NCI-H226 (cell line): ENCODE data around the gene KCNJ10.

Experiments
- DNase-seq: peaks from one replicate; pipeline ENCODE4 v3.0.0-alpha.2; 2015

The KCNJ10 gene

DNA sequence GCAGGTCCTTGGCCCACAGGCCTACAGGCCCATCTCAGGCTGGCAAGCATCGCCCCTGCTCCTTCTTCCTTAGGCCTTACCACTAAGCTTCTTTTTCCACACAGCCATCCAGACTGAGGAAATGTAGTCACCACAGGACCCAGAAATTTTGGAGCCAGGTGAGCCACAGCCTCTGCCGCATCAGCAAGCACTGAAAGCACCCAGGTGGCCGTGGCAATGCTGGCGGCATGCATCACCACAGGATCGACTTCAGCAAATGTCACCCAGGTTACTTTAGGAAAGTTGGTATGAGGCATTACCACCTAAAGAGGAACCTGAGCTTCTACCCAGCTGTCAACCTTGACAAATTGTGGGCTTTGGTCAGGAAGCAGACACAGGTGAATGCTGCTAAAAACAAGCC lies 49.8 kb downstream of the KCNJ10 start:
- no peak for DNase-seq

DNA sequence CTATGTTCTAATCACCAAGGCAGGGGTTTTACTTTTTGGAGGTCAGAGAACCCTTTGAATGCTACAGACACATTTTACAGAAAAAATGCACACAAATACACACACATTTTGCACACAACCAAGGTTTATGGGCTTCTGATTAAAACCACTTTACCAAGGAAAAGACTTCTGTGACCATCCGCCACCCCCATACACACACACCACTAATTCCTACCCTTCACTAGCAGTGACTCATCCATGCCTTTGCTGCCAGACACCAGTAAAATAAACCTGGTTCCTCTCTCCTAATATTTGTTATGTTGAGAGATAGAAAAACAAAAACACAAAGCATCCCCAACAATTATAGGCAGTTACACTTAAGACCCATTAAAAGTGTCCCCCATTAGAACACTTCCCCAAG lies 51.1 kb downstream of the KCNJ10 start:
- DNase-seq = peak; percentile 46

DNA sequence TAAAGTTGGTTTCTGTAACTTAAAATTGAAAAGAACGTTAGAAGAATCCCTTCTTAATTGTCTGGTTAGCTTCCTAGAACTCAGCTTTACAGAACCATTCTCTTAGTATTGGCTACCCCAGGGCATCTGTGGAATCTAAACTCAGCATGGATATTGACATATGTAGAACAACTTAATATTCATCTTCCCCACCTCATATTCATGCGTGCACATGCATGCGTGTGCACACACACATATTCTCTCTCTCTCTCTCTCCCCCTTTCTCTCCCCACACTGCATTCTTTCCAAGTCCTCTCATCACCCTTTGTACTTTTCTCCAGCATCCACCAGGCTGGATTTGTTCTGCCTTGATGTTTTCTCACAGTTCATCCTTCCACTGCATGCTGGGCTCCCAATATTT lies 51.6 kb downstream of the KCNJ10 start:
- DNase-seq = no peak

DNA sequence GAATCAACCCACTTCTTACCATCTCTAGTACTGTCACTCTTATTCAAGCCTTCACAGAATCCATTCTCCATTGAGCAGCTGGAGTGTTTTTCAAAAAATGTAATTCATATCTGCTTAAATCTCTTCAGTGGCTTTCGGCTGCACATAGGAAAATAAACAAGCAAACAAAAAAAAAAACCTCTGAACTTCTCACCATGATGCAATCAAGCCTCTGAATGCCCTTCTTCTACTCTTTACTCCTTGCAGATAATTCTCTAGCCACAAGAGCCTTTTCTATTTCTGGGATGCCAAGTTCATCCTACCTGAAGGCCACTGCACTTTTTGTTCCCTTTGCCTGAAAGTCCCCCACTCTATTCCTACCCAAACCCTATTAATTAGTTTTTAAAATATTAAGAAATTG lies 52.4 kb downstream of the KCNJ10 start:
- DNase-seq = no peak

DNA sequence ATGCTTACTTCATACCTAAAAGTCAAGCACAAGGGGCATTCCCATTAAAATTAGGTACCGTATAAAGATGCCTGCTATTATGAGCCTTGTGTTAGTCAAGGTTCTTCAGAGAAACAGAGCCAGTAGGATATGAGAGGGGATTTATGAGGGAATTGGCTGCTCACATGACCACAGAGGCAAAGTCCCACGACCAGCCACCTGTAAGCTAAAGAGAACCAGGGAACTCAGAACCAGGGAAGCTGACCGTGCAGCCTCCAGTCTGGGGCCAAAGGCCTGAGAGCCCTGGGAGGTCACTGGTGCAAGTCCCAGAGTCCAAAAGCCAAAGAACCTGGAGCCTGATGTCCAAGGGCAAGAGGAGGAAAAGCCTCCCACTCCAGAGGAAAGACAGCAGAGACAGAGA lies 58.2 kb downstream of the KCNJ10 start:
- DNase-seq = no peak

DNA sequence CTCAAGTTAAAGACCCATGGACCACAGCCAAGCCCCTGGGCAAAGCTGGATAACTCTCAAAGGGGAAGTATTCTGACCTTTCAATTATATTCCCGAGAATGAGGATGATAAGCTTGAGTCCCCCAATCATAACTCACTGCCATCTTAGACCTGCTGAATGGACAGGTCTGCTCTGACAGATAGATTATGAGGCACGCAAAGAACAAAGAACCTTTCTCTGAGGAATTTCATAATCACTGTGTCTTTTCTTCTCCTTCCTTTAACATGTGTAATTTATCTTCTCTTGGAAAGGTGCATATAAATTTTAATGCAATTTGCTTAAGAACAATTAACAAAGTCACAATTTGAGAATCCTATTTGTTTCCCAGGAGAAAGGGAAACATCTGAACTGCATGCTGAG lies 60.2 kb downstream of the KCNJ10 start:
- no peak for DNase-seq

DNA sequence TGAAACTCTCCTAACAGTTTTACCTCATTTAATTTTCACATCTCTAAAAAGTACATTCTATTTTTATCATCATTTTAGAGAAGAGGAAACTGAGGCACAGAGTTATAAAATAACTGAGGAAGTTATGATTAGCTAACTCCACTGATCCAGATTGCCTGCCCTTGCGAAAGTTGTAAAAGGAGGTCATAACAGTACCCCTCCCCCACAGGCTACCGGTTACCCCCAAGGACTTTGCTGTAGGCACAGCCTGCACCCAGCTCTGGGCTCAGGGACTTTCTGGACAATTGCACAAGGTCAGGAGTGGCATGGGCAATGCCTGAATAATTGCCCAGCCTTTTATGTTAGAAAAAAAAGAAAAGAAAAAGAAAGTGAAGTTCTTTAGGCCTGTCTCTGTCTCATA lies 60.9 kb downstream of the KCNJ10 start:
- DNase-seq = no peak

DNA sequence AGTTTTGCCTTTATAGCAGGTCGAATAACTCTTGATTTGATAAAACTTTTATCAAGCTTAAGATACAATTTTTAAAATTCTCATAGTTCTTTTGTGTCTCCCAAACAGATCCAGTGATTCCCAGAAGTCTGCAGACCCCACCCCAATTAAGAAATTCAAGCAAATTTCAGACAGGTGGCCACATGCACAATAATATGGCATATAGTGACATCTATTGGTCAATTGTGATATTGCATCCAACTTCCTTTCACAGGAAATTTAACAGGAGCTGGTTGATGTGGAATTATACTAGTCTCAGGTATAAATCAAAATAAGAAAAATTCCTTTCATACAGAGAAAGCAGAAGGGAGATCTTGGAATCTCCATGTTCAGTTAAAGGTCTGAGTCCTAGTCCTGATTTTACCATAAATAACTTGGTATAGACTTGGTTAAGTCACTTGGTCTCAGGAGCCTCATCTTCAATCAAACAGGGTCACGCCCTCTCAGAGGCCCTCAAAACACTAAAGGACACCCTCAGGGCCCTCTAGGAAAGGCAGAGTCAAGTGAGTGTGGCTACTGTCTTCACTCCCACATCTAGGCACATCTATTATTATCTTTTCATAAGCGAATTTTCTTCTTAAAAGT lies 62.3 kb downstream of the KCNJ10 start:
- no peak for DNase-seq

DNA sequence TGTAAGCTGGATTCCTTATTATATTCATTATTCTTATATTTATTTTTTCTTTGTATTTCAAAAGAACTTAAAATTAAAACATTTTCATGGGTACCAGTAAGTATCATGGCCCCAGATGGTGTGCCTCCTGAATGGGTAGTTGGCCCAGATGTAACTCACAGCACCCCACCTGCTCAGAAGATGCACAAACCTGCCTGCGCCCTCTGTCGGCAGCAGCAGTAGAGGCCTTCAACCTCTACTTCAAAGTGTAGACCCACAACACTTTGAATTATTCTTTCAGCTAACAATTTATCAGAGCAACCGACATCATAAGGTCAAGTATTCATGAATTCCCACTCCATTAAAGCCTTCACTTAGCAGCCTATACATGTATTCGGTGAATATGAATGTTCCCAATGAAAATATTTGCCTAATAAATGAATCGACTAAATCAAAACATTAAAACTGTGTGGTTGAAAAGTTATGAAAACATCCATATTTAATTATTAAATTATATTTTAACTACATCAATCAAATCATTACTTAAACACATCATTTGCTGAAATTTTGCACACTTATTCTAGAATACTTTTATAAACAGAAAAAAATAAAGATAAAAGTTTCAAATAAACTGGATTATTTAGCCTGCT lies 63.5 kb downstream of the KCNJ10 start:
- DNase-seq = peak; percentile 62

DNA sequence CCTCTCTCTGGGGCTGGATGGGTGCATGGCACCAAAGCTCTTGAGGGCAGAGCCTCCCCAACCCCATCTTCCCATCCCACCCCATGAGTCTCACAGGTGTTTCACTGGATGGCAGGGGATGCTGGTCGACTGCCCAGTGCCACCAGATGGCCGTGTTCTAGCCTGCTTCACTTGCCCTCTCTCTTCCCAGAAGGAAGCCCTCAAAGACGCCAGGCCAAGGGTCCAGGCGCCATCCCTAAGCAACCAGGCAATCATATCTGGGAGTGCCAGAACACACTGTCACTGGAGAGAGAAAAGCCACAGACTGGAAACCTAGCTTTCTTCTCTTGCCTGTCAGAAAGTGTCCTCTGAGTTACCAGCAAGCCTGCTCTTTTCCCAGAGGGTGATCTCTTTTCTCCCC lies 64.9 kb downstream of the KCNJ10 start:
- no peak for DNase-seq

DNA sequence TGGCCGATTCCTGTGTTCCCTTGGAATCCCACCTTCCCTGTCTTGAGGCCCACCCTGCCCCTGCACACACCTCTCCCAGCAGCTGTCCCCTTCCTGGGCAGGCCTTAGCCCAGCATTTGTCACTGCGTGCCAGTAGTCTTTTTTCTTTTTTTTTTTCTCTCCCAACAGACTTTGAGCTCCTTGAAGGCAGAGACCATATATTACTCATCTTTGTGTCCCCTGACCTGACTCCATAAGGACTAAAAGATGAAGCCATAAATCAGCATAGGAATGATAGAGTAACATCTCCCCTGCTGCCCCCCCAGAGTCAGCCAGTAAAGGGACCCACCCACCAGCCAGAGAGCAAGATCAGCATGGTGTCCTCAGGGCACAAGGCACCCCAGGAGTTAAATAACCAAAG lies 65.5 kb downstream of the KCNJ10 start:
- DNase-seq = no peak

DNA sequence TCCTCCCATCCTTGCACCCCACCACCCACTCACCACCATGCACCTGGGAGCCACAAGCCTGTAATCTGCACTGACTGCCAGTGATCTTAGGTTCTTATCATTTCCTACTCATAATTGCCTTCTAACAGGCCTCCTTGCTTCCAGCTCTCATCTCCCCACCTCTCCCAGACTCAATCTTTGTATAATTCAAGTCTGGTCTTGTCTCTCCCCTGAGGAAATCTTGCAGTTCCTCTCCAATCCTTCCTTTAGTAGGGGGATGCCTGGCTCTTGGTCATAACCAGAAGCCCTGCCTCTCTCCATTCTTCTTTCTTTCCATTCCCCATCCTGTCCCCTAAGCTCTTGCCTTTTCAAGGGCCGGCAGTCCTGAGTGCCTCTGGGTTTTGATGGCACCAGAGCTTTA lies 66.0 kb downstream of the KCNJ10 start:
- no peak for DNase-seq

DNA sequence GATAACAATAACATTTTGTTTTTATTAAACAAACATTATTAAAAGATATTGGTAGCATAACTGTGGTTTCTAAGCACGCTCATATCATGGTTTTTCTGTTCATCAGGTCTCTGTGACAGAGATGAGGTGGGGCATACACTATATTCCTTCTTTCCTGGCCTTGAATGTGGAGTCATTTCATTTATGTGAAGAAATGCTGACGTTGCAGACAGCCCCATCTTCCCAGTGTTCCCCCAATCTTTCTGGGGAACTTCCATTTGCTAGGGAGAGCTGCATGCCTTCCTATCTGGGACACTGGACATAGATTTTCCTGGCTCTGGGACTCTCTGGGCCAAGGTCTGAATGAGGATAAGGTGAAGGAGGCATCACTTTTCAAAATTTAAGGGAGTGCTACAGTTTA lies 68.5 kb downstream of the KCNJ10 start:
- DNase-seq = no peak

DNA sequence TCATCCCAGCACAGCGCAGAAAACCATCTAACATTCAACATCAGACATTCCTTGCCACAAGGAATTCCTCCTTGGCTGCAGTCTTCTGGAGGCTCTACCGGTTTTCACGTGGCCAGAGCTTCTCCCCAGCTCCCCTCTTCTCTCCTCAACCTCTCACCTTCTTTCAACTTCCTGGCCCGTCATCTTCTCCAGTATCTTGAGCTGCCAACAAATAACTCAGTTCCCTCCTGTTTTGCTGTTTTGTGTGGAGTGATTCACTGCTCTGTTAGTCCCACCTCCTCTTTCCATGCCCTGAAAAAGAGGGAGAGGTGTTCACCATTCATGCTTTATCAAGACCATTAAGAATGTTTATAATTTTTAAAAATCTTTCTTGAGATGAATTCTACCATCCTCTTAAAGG lies 70.8 kb downstream of the KCNJ10 start:
- DNase-seq = peak; percentile 48

DNA sequence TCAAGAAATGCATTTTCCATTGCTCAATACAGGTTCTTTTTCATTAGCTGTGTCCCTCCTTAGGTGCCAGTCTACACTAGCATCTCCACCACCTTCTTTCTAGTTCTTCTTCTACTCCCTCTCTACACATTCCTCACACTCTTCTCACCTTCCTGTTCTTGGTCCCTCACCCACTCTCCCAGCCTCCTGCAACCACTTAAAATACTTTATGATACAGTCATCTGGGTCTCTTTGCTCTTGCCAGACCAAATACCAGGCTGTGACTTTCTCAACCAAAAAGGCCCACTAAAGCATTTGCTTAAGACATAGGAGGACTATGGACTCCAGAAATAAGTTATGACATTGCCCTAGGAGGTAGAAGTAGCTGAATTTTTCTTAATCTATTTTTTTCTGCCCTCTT lies 73.3 kb downstream of the KCNJ10 start:
- peak; percentile 93 for DNase-seq

DNA sequence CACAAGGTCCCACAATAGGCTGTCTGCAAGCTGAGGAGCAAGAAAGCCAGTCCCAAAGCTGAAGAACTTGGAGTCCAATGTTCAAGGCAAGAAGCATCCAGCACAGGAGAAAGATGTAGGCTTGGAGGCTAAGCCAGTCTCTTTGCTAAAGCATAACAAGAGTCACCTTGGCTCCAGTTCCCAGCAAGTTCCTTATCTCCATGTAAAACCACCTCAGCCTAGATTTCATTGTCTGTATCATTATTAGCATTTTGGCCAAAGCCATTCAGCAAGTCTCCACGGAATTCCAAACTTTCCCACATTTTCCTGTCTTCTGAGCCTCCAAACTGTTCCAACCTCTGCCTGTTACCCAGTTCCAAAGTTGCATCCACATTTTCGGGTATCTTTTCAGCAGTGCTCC lies 75.1 kb downstream of the KCNJ10 start:
- DNase-seq = peak; percentile 45

DNA sequence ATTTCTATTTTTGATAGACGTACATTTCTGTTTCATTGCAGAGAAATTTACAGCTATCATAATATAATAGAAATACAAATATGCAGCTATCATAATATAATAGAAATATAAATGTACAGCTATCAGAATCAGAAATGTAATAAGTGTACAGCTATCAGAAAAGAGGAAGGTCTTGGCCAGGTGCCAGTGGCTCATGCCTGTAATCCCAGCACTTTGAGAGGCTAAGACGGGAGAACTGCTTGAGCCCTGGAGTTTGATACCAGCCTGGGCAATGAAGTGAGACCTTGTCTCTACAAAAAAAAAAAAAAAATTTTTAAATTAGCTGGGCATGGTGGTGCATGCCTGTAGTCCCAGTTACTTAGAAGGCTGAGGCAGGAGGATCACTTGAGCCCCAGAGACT lies 76.0 kb downstream of the KCNJ10 start:
- DNase-seq = no peak

DNA sequence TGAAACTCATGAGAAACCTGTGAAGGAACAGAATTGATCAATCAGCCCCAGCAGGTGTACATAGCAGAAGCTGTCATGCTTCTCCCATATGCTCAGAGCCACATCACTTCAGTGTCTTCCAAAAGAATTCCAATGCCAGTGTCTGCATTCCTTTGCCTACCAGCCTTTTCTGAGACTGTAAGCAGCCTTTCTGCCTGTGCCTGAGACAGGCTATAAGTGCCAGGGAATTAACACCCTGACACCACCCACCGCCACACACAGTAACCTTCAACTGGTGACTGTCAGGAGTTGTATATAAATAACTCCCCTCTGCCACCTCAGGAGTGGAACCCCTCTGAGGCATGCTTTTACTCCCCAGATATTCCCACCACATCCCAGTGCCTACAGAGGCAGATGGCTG lies 77.8 kb downstream of the KCNJ10 start:
- no peak for DNase-seq

DNA sequence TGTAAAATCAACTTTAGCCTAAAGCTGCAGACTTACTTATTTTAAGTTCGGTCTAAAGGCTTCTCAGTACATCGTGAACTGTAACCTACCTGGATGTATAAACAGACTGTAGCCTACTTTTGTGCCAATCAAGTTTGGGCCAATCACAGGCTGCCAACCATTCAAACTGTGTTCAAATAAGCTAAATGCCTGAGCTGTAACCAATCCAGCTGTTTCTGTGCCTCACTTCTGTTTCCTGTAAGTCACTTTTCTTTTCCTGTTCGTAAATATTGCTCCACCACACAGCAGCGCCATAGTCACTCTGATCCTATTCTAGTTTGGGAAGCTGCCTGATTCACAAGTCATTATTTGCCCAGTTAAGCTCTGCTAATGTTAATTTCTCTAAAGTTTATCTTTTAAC lies 78.4 kb downstream of the KCNJ10 start:
- DNase-seq = no peak

DNA sequence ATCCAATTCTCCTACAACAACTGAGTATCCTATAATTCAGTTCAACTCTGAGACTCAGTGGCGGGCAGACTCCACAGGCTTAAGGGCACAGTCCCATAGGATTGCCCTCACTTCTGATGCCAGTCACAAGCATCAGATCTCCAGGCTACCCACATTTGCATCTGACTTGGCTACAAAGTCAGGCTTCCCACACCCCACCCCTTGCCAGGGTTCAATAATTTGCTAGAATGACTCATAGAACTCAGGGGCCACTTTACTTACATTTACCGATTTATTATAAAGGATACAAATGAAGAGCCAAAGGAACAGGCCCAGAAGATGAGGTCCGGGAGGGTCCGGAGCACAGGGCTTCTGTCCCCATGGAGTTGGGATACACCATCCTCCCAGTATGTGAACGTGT lies 80.0 kb downstream of the KCNJ10 start:
- DNase-seq = no peak

DNA sequence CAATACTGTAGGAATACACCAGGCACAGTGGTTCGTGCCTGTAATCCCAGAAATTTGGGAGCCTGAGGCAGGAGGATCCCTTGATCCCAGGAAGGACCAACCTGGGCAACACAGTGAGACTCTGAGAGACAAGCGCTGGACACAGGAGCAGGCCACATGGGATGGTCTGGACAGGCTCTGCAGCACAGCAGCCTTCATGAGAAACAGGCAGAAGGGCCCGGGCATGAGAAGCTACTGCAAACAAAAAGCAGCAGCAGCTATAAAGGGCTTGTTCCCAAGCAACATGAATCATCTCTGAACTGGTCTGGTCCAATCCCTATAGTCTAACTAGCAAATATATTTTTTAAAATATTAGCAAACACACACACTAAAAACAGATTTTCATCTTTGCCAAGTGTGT lies 80.4 kb downstream of the KCNJ10 start:
- no peak for DNase-seq

DNA sequence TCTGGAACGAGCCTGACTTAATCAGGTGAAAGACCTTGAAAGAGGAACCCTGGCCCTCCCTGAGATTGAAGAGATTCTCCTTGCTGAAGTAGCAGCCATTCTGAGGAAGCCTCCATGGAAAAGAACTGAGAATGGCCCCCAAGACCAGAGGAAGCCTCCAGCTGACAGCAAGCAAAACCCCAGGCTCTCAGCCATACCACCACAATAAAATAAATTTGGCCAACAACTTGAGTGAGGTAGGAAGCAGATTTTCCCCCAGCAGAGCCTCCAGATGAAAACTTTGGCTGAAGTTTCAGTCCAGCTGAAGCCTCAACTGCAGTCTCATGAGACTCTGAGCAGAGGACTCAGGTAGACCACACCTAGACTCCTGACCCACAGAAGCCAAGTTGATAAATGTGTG lies 82.0 kb downstream of the KCNJ10 start:
- DNase-seq = no peak

DNA sequence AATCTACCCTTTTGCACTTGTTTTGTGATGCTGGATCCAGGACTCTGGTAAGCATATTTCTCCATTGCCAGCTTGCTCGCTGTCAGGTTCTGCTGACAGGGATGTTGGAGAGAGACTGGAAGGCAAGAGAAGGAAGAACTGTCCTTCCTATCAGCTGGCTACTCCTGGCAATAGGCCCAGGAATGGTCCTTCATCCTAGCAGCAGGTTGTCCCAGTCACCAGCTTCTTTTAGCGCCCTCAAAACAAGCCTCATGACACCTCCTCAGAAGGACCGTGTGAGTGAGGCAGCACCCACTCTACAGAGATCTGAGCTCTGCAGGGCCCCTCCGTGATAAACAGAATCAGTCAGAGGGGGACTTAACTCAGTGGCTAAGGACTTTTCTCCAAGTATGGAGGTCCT lies 82.8 kb downstream of the KCNJ10 start:
- DNase-seq = no peak

DNA sequence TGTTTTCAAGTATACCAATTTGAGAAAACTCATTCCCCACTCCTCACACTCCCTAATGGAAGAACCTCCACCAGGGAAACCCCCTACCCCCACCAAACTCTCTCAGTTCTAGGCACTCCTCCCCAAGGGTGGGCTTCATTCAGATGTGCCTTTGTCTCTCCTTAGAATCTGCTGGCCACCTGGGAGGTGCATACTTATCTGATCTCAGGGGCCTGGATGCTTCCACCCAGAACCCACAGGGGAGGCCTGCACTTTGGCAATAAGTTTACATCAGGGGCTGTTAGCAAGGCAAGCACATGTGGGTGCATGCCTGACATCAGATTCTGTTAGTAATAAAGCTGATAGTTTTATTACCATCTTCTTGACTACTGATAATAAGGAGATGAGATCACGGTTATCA lies 83.4 kb downstream of the KCNJ10 start:
- DNase-seq = no peak

DNA sequence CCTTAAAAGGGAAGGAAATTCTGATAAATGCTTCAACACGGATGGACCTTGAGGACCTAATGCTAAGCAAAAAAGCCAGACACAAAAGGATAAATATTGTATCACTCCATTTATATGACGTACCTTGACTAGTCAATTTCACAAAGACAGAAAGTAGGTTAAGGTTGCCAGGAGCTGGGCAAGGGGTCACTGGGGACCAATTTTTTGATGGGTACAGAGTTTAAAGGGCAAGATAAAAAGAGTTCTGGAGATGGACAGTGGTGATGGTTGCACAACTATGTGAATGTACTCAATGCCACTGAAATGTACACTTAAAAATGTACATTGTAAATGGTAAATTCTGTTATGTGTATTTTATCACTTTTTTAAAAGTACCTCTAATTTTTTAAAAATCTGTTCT lies 83.9 kb downstream of the KCNJ10 start:
- DNase-seq = no peak
